Kidney (tissue), 14 donors: Measurements from ENCODE around the gene SNAP47. TPM values are rescaled to one million over a fixed set of nuclear protein-coding genes. Genes with fewer than 3 reads are reported as not detected.

Experiments
- DNase-seq, 5 donors: peaks; one replicate each; pipeline ENCODE4 v3.0.0-alpha.2; 2013 to 2020
- FAIRE-seq: peaks from 2 replicates; lab custom pipeline; 2012; peaks lifted over from hg19 to GRCh38; lab: Jason Lieb, UNC
- H3K27ac ChIP-seq, 2 donors: one replicate each; pipeline ENCODE4 v1.7.0; 2013; ENCODE audit warnings: low read depth in 2 of 2, low read length in 2 of 2, inconsistent platforms in 1 of 2
- H3K27me3 ChIP-seq: one replicate; pipeline ENCODE4 v1.7.1; 2013; ENCODE audit warnings: low read length, inconsistent platforms; ENCODE audit not compliant: control insufficient read depth, insufficient read depth
- H3K36me3 ChIP-seq, 3 donors: one replicate each; pipeline versions ENCODE4 v1.7.0 to v1.7.1; 2013; ENCODE audit warnings: low read length in 3 of 3, control low read depth in 1 of 3, inconsistent platforms in 1 of 3; ENCODE audit not compliant: insufficient read depth in 3 of 3, control insufficient read depth in 2 of 3
- H3K4me1 ChIP-seq, 3 donors: one replicate each; pipeline versions ENCODE4 v1.7.0 to v1.7.1; 2013; ENCODE audit warnings: low read length in 3 of 3, inconsistent platforms in 1 of 3, low read depth in 1 of 3; ENCODE audit not compliant: control insufficient read depth in 2 of 3, insufficient read depth in 2 of 3
- H3K4me3 ChIP-seq, 3 donors: one replicate each; pipeline versions ENCODE4 v1.7.0 to v1.8.1; 2013; ENCODE audit warnings: low read length in 3 of 3, control low read depth in 1 of 3, inconsistent platforms in 1 of 3
- H3K9ac ChIP-seq, 3 donors: one replicate each; pipeline versions ENCODE4 v1.7.0 to v1.7.1; 2013; ENCODE audit warnings: low read length in 3 of 3, control low read depth in 1 of 3, inconsistent platforms in 1 of 3
- H3K9me3 ChIP-seq, 3 donors: one replicate each; pipeline versions ENCODE4 v1.7.0 to v1.7.1; 2013; ENCODE audit warnings: low read length in 3 of 3, control low read depth in 1 of 3, inconsistent platforms in 1 of 3; ENCODE audit not compliant: control insufficient read depth in 2 of 3, insufficient read depth in 1 of 3
- intact Hi-C: fragments of 100-400 bp; cut with DNase I; formaldehyde crosslinking; loops from one replicate; pipeline ENCODE4 v1.11.1; 2022
- polyA plus RNA-seq: library from polyadenylated mRNA; stranded (reverse); fragments of 350-450 nt; fragmentation: Illumina TruSeq; extraction: RNeasy Lipid Tissue Mini Kit (QIAGEN cat#74804); gene quantifications from one replicate; pipeline ENCODE4 v1.2.3, GENCODE V29; 2014; ENCODE audit warnings: low read depth, low replicate concordance; ENCODE audit not compliant: insufficient read depth
- total RNA-seq: library from RNA; stranded (reverse); fragmentation: NEBNext Ultra II Directional; extraction: Animal tissue kit (Norgen Biotek cat#: 25700); gene quantifications from one replicate; pipeline ENCODE4 v1.2.1, GENCODE V29; 2021
- TF ChIP-seq, protein P1 (sequence below): IDR thresholded peaks from 3 replicates; pipeline ENCODE4 v1.5.1; 2012; ENCODE audit warnings: mild to moderate bottlenecking, moderate library complexity, borderline replicate concordance; ENCODE audit not compliant: insufficient read depth; ENCODE audit errors: extremely low read depth
- donor health status: control.
- donor health status: control.
- donor health status: control.
- donor health status: control.
- donor health status: control.
- donor health status: DM: yes; HTN: yes; CAD: no.
- donor health status: Normal renal cell carcinoma (clear cell type).

SNAP47 gene
- total and polyA plus RNA-seq, 2 donors from 2014 or later: 31.6 to 32.4 TPM

DNA sequence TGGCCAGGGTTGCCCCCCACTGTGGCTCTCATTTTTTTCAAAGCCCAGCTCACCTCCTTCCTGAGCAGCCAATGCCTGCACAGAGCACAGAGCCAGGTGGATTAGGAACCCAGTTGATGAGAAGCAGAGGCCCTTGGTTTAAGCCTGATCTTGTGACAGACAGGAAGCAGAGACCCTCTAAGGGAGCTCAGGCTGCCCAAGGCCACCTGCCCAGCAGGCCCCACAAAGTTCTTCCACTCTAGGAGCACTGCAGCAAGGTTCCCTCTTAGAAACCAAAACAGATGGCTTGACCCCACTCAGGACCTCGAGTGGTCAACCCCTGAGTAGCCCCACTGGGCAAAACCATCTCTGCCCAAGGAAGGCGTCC lies 54.8 kb downstream of the SNAP47 start:
- Histone ChIP-seq H3K27me3 (no peaks in the 10 kb centered on the region), H3K9ac (no peak overlapping the region), H3K4me3 (no peak overlapping the region), H3K36me3 (no peaks in the 10 kb centered on the region), H3K4me1 (peaks cover 0 to 11% (median 3%) of the 10 kb centered on the region in 3 donors), H3K9me3 (no peaks in the 10 kb centered on the region), H3K27ac (no peak overlapping the region)
- DNase-seq (no peak), FAIRE-seq (no peak)
- intact Hi-C loops: no loop called here
- TF ChIP-seq, protein P1, sequence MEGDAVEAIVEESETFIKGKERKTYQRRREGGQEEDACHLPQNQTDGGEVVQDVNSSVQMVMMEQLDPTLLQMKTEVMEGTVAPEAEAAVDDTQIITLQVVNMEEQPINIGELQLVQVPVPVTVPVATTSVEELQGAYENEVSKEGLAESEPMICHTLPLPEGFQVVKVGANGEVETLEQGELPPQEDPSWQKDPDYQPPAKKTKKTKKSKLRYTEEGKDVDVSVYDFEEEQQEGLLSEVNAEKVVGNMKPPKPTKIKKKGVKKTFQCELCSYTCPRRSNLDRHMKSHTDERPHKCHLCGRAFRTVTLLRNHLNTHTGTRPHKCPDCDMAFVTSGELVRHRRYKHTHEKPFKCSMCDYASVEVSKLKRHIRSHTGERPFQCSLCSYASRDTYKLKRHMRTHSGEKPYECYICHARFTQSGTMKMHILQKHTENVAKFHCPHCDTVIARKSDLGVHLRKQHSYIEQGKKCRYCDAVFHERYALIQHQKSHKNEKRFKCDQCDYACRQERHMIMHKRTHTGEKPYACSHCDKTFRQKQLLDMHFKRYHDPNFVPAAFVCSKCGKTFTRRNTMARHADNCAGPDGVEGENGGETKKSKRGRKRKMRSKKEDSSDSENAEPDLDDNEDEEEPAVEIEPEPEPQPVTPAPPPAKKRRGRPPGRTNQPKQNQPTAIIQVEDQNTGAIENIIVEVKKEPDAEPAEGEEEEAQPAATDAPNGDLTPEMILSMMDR: no peak

DNA sequence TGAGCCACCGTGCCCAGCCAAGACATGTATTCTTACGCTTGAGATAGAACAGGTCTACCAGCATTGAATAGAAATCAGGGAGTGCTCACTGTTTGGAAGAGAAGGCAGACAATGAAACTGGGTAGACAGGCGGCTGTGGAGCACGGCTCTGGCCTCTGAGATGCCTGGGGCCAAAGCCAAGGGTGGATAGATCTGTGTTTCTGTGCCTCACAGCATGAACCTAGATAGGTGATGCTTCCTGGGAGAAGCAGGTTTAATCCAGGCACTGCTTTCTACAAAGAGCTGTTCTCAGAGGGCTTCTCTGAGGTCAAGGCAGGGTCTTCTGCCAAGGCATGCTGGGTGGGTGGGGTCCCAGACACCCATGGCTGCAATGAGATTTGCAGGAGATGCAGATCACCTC lies 55.6 kb downstream of the SNAP47 start:
- TF ChIP-seq, protein P1: no peak
- Histone ChIP-seq H3K4me3 (no peak overlapping the region), H3K4me1 (peaks cover 0 to 11% (median 3%) of the 10 kb centered on the region in 3 donors), H3K27me3 (no peaks in the 10 kb centered on the region), H3K9me3 (no peaks in the 10 kb centered on the region), H3K27ac (no peak overlapping the region), H3K9ac (no peak overlapping the region), H3K36me3 (no peaks in the 10 kb centered on the region)
- intact Hi-C loops: no loop called here
- FAIRE-seq (no peak), DNase-seq (no peak)

DNA sequence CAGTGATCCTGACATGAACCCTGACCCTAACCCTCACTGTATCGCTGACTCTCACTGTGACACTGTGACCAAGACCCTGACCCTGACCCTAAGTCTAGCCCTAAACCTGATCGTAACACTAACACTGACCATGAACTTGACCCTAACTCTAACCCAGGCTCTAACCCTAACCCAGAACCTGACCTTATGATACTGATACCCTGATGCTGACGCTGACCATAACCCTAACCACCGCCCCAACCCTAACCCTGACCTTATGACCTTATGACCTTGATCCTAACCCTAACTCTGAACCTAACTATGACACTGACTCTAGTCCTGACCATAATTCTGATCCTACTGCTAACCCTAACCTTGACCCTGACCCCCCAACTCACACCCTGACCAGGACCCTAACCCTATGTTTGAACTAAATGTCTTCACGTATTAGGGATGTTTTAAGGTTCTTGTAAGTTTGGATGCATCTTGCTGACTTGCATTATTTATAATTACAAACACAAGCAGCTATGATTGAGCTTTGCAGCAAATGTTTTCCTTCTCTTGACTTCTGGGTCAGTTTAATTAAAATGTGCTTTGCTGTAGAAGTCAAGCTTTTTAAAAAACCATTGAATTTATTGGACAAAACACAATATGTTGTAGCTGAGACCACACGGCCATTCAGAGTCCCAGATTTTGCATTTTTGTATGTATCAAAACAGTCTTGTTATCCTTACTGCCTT lies 56.3 kb downstream of the SNAP47 start:
- DNase-seq (peak in 2 of 5 donors; percentile 33 to 65), FAIRE-seq (no peak)
- Histone ChIP-seq H3K4me1 (peaks cover 0 to 6% (median 0%) of the 10 kb centered on the region in 3 donors), H3K36me3 (no peaks in the 10 kb centered on the region), H3K9me3 (no peaks in the 10 kb centered on the region), H3K4me3 (no peak overlapping the region), H3K27me3 (no peaks in the 10 kb centered on the region), H3K27ac (no peak overlapping the region), H3K9ac (no peak overlapping the region)
- intact Hi-C loops: no loop called here
- TF ChIP-seq, protein P1: no peak
